Panc1 (cell line): ENCODE measurements around the gene PLOD3. TPM values are rescaled to one million over a fixed set of nuclear protein-coding genes. Genes with fewer than 3 reads are reported as not detected.
"Not testable (repeated sequence)": the region's sequence is repeated elsewhere in the genome, so short reads cannot be mapped to it uniquely, and the experiment has no call there.

ENCODE experiments used
- ATAC-seq: fragments of 200-7000 bp; cut with Tn5 transposase; 2 replicates; pipeline ENCODE4 v1.9.1; 2020; ENCODE audit warnings: mild to moderate bottlenecking, moderate library complexity
- BruUV-seq: library from RNA; stranded (reverse); fragments of 400-500 nt; replicated peaks from 2 replicates; lab custom pipeline; 2021; lab: Mats Ljungman, UMichigan
- CTCF ChIA-PET: fragments of 300-600 bp; sonication (Branson Sonifier 250); formaldehyde crosslinking; loops from one replicate; lab custom pipeline; 2022; ENCODE audit warnings: antibody characterized with exemption; lab: Charles Lee
- POLR2A ChIA-PET: fragments of 300-600 bp; sonication (Branson Sonifier 250); formaldehyde crosslinking; loops from one replicate; lab custom pipeline; 2022; ENCODE audit warnings: antibody characterized with exemption; lab: Charles Lee
- DNase-seq: peaks from one replicate; pipeline ENCODE4 v3.0.0-alpha.2; 2010; ENCODE audit warnings: low read depth, low spot score
- H3K27ac ChIP-seq: 2 replicates; pipeline ENCODE4 v1.5.1; 2011; ENCODE audit warnings: mild to moderate bottlenecking, low read length, inconsistent platforms
- H3K27me3 ChIP-seq: fragments of 200-500 bp; sonication (Bioruptor generic); 2 replicates; pipeline ENCODE4 v1.6.0; 2014; ENCODE audit warnings: low read length, inconsistent platforms; ENCODE audit not compliant: control insufficient read depth, insufficient read depth
- H3K36me3 ChIP-seq: fragments of 200-500 bp; sonication (Bioruptor generic); 2 replicates; pipeline ENCODE4 v1.5.1; 2014; ENCODE audit warnings: inconsistent platforms, mild to moderate bottlenecking, low read length, moderate library complexity; ENCODE audit not compliant: control insufficient read depth, insufficient read depth
- H3K4me1 ChIP-seq: 2 replicates; pipeline ENCODE4 v1.5.1; 2011; ENCODE audit warnings: inconsistent platforms, mild to moderate bottlenecking, low read length, moderate library complexity; ENCODE audit not compliant: control insufficient read depth, insufficient read depth
- H3K4me3 ChIP-seq, 2 experiments: 2 replicates each; pipeline ENCODE4 v1.5.1; 2011 to 2012; ENCODE audit warnings: low read depth in 2 of 2, low read length in 2 of 2, mild to moderate bottlenecking in 2 of 2, inconsistent platforms in 1 of 2, moderate library complexity in 1 of 2
- H3K9me3 ChIP-seq: fragments of 200-500 bp; sonication (Bioruptor generic); 2 replicates; pipeline ENCODE4 v1.5.1; 2014; ENCODE audit warnings: low read depth, mild to moderate bottlenecking, inconsistent platforms, low read length, moderate library complexity; ENCODE audit not compliant: control insufficient read depth, insufficient read depth
- POLR2AphosphoS5 ChIP-seq: IDR thresholded peaks from 2 replicates; pipeline ENCODE4 v1.6.1; 2012; ENCODE audit warnings: mild to moderate bottlenecking, low read depth, low read length, moderate library complexity
- REST ChIP-seq, 2 experiments: IDR thresholded peaks; 2 replicates each; pipeline ENCODE4 v1.6.1; 2011 to 2012; ENCODE audit warnings: low read depth in 2 of 2, control low read depth in 1 of 2, low read length in 1 of 2, mild to moderate bottlenecking in 1 of 2, moderate library complexity in 1 of 2; ENCODE audit not compliant: insufficient read depth in 1 of 2
- SIN3A ChIP-seq: IDR thresholded peaks from 2 replicates; pipeline ENCODE4 v1.6.1; 2012; ENCODE audit warnings: low read depth, mild to moderate bottlenecking, low read length, moderate library complexity, borderline replicate concordance; ENCODE audit not compliant: insufficient read depth
- TCF7L2 ChIP-seq: IDR thresholded peaks from 2 replicates; pipeline ENCODE4 v1.6.1; 2011; ENCODE audit warnings: mild to moderate bottlenecking, low read depth, low read length, inconsistent platforms
- in situ Hi-C: cut with HindIII; loops from 2 replicates; pipeline ENCODE4 v1.10.0; 2016; ENCODE audit warnings: low sequenced_read_pairs, low pct_unique_long_range_greater_than_20kb
- intact Hi-C: fragments of 100-400 bp; cut with micrococcal nuclease; formaldehyde crosslinking; loops from one replicate; pipeline ENCODE4 v1.10.0; 2022; ENCODE audit not compliant: unreplicated experiment
- total RNA-seq: library from RNA; stranded (reverse); gene quantifications from one replicate; pipeline ENCODE4 v1.2.1, GENCODE V29; 2021; ENCODE audit not compliant: unreplicated experiment
- TF ChIP-seq, protein P1 (sequence below): fragments of 450-650 bp; IDR thresholded peaks from 2 replicates; pipeline ENCODE4 v1.5.1; 2017; ENCODE audit warnings: mild to moderate bottlenecking

The PLOD3 gene
- total RNA-seq, 1 experiment from 2014 or later: 93.0 TPM

- POLR2A ChIA-PET: no interaction called here
- no peak for DNase-seq
- BruUV-seq: no TSS peak
- Histone ChIP-seq H3K27me3 (no peaks in the 10 kb centered on the region), H3K27ac (no peak overlapping the region), H3K36me3 (no peaks in the 10 kb centered on the region), H3K4me1 (no peaks in the 10 kb centered on the region), H3K4me3 (no peak overlapping the region), H3K9me3 (no peaks in the 10 kb centered on the region)
- no peak for ATAC-seq
- TF ChIP-seq REST (IDR thresholded peaks at IDR 0.05; ENCODE audit: insufficient read depth in 1 of 2, low read depth in 2 of 2, low read length in 1 of 2): no peak
- TF ChIP-seq, protein P1, sequence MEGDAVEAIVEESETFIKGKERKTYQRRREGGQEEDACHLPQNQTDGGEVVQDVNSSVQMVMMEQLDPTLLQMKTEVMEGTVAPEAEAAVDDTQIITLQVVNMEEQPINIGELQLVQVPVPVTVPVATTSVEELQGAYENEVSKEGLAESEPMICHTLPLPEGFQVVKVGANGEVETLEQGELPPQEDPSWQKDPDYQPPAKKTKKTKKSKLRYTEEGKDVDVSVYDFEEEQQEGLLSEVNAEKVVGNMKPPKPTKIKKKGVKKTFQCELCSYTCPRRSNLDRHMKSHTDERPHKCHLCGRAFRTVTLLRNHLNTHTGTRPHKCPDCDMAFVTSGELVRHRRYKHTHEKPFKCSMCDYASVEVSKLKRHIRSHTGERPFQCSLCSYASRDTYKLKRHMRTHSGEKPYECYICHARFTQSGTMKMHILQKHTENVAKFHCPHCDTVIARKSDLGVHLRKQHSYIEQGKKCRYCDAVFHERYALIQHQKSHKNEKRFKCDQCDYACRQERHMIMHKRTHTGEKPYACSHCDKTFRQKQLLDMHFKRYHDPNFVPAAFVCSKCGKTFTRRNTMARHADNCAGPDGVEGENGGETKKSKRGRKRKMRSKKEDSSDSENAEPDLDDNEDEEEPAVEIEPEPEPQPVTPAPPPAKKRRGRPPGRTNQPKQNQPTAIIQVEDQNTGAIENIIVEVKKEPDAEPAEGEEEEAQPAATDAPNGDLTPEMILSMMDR: no peak
- TF ChIP-seq POLR2AphosphoS5: no peak
- TF ChIP-seq SIN3A: no peak
- no peak for TF ChIP-seq TCF7L2
- intact Hi-C loops: no loop called here
- in situ Hi-C loops: no loop called here
- CTCF ChIA-PET: no interaction called here
Measured at GRCh38 chr7:101265622-101266516, 48.5 kb upstream of the PLOD3 start.

DNA sequence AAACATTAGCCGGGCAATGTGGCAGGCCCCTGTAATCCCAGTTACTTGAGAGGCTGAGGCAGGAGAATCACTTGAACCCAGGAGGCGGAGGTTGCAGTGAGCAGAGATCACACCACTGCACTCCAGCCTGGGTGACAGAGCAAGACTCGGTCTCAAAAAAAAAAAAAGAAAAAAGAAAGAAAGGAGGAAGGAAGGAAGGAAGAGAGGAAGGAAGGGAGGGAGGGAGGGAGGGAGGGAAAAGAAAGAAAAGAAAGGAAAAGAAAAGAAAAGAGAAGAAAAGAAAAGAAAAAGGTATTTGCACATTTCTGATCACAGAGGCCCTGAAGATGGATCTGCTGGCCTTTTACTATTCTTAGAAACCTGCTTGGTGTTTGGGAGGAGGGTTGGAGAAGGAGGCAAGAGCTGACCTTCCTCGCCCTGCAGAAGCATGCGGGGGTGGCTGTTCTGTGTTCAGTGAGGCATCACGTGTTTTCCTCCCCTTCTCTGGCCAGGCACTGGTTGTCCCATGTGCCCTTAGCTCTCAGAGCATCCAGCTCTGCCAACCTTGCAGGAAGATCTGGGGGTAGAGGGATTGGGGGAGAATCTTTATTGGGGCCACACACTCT is 46.8 kb upstream of the PLOD3 start:
- in situ Hi-C loops, H3K27me3 ChIP-seq, intact Hi-C loops, H3K4me3 ChIP-seq, BruUV-seq, H3K4me1 ChIP-seq, H3K36me3 ChIP-seq, H3K27ac ChIP-seq, CTCF ChIA-PET, H3K9me3 ChIP-seq, DNase-seq: not testable (repeated sequence)
- ATAC-seq: 0 out of 2 replicates have a peak, but pooled peaks have one; percentile 62
- POLR2A ChIA-PET: interaction anchor here (0.6 to 1.2 kb wide), 2 partner anchors 12 to 124 kb away, joined by 3 to 4 read pairs; no protein-coding TSS in a partner anchor
